ENCODE results near the gene CAMSAP1. TPM values are rescaled to one million over a fixed set of nuclear protein-coding genes. Genes with fewer than 3 reads are reported as not detected.

CAMSAP1 gene
- total and polyA plus RNA-seq, 10 of the 15 experiments (the other 5 are each of a cell fraction or from before 2014, with no cell fraction given), result 1.4 to 24.7 (median 8.0) TPM

- TF ChIP-seq ATF7 (IDR thresholded peaks at IDR 0.05; ENCODE audit: low read depth) (no peak), SMC3 (IDR thresholded peaks at IDR 0.05; ENCODE audit: borderline replicate concordance, low read length) (no peak), JUND (IDR thresholded peaks at IDR 0.05; ENCODE audit: low read depth, low read length) (no peak), PAX8 (IDR thresholded peaks at IDR 0.05) (no peak), HSF1 (IDR thresholded peaks at IDR 0.05; ENCODE audit: low read depth, low read length) (no peak), POLR2AphosphoS2 (IDR thresholded peaks at IDR 0.05; ENCODE audit: low read depth, low read length) (no peak), RB1 (IDR thresholded peaks at IDR 0.05; ENCODE audit: borderline replicate concordance) (peak; percentile 48; the same call in 1 of the 2 replicates), CBX5 (IDR thresholded peaks at IDR 0.05; ENCODE audit: low read depth) (no peak), SPI1 (IDR thresholded peaks at IDR 0.05; ENCODE audit: borderline replicate concordance, insufficient read depth, low read depth, low read length) (no peak; the same call in 1 of the 2 replicates), FOS (IDR thresholded peaks at IDR 0.05; ENCODE audit: borderline replicate concordance, extremely low read depth, insufficient read length) (no peak), IKZF1 (conservative IDR thresholded peaks at IDR 0.05) (peak; percentile 65), CEBPB (IDR thresholded peaks at IDR 0.05; ENCODE audit: borderline replicate concordance in 1 of 2, low read depth in 2 of 2, low read length in 2 of 2) (no peak), YY1 (IDR thresholded peaks at IDR 0.05; ENCODE audit: low read depth, low read length) (0 out of 2 replicates have a peak, but pooled peaks have one; percentile 7), TAF1 (IDR thresholded peaks at IDR 0.05; ENCODE audit: borderline replicate concordance, low read depth, low read length) (no peak; the same call in 1 of the 2 replicates)
- TF ChIP-seq, protein P1, sequence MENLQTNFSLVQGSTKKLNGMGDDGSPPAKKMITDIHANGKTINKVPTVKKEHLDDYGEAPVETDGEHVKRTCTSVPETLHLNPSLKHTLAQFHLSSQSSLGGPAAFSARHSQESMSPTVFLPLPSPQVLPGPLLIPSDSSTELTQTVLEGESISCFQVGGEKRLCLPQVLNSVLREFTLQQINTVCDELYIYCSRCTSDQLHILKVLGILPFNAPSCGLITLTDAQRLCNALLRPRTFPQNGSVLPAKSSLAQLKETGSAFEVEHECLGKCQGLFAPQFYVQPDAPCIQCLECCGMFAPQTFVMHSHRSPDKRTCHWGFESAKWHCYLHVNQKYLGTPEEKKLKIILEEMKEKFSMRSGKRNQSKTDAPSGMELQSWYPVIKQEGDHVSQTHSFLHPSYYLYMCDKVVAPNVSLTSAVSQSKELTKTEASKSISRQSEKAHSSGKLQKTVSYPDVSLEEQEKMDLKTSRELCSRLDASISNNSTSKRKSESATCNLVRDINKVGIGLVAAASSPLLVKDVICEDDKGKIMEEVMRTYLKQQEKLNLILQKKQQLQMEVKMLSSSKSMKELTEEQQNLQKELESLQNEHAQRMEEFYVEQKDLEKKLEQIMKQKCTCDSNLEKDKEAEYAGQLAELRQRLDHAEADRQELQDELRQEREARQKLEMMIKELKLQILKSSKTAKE (IDR thresholded peaks at IDR 0.05; ENCODE audit: low read depth, poor library complexity, severe bottlenecking), result no peak
- TF ChIP-seq, protein P2, sequence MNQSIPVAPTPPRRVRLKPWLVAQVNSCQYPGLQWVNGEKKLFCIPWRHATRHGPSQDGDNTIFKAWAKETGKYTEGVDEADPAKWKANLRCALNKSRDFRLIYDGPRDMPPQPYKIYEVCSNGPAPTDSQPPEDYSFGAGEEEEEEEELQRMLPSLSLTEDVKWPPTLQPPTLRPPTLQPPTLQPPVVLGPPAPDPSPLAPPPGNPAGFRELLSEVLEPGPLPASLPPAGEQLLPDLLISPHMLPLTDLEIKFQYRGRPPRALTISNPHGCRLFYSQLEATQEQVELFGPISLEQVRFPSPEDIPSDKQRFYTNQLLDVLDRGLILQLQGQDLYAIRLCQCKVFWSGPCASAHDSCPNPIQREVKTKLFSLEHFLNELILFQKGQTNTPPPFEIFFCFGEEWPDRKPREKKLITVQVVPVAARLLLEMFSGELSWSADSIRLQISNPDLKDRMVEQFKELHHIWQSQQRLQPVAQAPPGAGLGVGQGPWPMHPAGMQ (IDR thresholded peaks at IDR 0.05; ENCODE audit: borderline replicate concordance), result no peak
- TF ChIP-seq, protein P3, sequence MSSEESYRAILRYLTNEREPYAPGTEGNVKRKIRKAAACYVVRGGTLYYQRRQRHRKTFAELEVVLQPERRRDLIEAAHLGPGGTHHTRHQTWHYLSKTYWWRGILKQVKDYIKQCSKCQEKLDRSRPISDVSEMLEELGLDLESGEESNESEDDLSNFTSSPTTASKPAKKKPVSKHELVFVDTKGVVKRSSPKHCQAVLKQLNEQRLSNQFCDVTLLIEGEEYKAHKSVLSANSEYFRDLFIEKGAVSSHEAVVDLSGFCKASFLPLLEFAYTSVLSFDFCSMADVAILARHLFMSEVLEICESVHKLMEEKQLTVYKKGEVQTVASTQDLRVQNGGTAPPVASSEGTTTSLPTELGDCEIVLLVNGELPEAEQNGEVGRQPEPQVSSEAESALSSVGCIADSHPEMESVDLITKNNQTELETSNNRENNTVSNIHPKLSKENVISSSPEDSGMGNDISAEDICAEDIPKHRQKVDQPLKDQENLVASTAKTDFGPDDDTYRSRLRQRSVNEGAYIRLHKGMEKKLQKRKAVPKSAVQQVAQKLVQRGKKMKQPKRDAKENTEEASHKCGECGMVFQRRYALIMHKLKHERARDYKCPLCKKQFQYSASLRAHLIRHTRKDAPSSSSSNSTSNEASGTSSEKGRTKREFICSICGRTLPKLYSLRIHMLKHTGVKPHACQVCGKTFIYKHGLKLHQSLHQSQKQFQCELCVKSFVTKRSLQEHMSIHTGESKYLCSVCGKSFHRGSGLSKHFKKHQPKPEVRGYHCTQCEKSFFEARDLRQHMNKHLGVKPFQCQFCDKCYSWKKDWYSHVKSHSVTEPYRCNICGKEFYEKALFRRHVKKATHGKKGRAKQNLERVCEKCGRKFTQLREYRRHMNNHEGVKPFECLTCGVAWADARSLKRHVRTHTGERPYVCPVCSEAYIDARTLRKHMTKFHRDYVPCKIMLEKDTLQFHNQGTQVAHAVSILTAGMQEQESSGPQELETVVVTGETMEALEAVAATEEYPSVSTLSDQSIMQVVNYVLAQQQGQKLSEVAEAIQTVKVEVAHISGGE (CRISPR knock-in tag; IDR thresholded peaks at IDR 0.05), result no peak
- TF ChIP-seq, protein P4, sequence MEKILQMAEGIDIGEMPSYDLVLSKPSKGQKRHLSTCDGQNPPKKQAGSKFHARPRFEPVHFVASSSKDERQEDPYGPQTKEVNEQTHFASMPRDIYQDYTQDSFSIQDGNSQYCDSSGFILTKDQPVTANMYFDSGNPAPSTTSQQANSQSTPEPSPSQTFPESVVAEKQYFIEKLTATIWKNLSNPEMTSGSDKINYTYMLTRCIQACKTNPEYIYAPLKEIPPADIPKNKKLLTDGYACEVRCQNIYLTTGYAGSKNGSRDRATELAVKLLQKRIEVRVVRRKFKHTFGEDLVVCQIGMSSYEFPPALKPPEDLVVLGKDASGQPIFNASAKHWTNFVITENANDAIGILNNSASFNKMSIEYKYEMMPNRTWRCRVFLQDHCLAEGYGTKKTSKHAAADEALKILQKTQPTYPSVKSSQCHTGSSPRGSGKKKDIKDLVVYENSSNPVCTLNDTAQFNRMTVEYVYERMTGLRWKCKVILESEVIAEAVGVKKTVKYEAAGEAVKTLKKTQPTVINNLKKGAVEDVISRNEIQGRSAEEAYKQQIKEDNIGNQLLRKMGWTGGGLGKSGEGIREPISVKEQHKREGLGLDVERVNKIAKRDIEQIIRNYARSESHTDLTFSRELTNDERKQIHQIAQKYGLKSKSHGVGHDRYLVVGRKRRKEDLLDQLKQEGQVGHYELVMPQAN (conservative IDR thresholded peaks at IDR 0.05), result peak; percentile 83
These were observed at the start of gene CAMSAP1 (continued) for GRCh38 chr9:135907431-135908092.
